ACHN (cell line): ENCODE data around the gene CDO1.
"Not testable (repeated sequence)": the region's sequence is repeated elsewhere in the genome, so short reads cannot be mapped to it uniquely, and the experiment has no call there.

Source experiments
- DNase-seq: peaks from one replicate; pipeline ENCODE4 v3.0.0-alpha.2; 2015
- in situ Hi-C: cut with HindIII; loops from 2 replicates; pipeline ENCODE4 v1.10.0; 2017; ENCODE audit warnings: low sequenced_read_pairs, low pct_ligation_motif_present, low pct_unique_long_range_greater_than_20kb

CDO1 gene

DNA sequence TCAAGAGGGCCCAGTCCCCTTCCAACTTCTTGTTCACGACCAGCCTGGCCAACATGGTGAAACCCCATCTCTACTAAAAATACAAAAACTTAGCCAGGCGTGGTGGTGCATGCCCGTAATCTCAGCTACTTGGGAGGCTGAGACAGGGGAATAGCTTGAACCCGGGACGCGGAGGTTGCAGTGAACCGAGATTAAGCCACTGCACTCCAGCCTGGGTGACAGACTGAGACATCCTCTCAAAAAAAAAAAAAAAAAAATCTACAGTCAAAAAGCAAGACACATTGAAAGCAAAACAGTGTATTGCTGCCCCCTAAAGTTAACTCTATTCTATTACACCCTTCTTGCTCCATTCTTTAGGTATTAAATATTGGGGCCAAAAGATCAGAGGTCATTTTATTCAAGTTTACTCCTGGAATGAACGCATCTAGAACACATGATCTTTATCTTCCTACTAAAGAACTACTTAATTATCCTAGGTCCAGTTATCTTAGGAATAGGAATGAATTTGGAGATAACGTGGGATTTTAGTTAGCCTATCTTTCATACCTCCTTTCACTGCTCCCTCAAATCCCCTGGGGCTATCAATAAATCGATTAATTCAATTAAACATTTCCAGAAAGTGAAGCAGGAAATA, 22.5 kb upstream of the CDO1 start:
- in situ Hi-C loops: no loop called here
- peak; percentile 63 for DNase-seq

DNA sequence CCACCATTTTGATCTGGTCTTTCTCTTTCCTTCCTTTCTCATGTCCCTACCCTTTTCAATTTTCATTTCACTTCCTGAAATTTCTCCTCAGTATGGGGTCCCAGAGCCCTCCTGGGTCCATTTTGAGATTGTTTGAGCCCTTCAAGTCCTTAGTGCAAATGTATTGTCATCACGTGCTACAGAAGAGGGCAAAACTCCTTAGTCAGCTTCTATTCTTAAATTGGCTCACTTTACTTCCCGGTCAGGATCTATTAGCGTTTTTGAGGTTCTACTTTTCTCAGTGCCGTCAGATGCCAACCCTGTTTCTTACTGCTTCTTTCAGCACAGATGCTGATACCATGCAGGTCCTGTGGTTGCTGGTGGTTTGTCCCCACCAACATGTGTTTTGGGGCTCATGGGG, 19.0 kb upstream of the CDO1 start:
- in situ Hi-C loops: no loop called here
- DNase-seq: no peak

DNA sequence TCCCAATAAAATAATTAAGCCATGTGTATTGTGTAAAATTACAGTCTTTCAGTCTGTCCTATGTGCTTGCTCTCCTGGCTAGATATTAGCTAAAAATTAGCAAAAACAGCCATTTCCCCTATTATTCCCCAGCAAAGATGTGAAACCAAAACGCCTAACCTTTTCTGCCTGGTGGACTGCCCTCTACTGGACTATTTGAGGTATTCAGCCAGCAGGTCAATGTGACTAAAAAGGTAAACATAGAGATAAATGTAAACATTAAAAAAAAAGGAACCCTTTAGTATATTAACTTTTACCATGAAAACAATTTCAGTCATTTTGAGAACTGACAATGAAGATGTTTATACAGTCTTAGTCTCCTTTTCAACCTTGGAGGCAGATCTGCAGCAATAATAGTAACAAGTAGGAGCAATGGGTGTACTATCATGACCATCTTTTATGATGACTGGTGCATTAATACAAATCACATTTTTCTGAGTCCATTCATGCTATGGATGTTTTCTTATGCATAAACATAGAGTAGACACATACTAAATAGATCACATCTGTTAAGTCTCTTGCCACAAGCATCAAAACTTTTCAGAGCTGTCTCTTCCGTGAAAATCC, 14.8 kb upstream of the CDO1 start:
- in situ Hi-C loops: no loop called here
- peak; percentile 49 for DNase-seq

DNA sequence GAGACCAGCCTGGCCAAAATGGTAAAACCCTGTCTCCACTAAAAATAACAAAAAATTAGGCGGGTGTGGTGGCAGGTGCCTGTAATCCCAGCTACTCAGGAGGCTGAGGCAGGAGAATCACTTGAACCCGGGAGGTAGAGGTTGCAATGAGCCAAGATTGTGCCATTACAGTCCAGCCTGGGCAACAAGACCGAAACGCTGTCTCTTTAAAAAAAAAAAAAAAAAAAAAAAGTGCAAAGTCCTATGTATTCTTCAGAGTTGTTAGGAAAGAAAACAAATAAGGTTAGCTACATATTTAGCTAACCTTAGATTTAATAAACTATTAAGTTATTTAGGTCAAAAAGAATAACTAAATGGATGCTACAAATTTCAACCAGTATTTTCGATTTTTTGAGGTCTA, 13.5 kb upstream of the CDO1 start:
- no peak for DNase-seq
- in situ Hi-C loops: no loop called here

DNA sequence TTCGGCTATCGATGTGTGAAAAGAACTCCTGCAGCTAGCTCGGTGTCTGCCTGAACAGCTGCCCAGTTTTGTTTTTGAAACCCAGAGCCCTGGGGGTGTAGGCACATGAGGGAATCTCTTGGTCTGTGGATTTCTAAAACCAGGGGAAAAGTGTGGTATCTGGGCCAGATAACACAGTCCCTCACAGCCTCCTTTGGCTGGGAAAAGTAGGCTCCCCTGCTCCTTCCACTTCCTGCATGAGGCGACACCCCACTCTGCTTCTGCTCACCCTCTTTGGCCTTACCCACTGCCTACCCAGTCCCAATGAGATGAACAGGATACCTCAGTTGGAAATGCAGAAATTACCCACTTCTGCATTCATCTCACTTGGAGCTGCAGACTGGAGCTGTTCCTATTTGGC, 9.5 kb upstream of the CDO1 start:
- in situ Hi-C loops: no loop called here
- no peak for DNase-seq

DNA sequence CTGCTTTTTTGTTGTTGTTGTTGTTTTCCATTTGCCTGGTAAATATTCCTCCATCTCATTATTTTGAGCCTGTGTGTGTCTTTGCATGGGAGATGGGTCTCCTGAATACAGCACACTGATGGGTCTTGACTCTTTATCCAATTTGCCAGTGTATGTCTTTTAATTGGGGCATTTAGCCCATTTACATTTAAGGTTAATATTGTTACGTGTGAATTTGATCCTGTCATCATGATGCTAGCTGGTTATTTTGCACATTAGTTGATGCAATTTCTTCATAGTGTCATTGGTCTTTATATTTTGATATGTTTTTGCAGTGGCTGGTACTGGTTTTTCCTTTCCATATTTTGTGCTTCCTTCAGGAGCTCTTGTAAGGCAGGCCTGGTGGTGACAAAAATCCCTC, 8.5 kb upstream of the CDO1 start:
- DNase-seq, in situ Hi-C loops: not testable (repeated sequence)

DNA sequence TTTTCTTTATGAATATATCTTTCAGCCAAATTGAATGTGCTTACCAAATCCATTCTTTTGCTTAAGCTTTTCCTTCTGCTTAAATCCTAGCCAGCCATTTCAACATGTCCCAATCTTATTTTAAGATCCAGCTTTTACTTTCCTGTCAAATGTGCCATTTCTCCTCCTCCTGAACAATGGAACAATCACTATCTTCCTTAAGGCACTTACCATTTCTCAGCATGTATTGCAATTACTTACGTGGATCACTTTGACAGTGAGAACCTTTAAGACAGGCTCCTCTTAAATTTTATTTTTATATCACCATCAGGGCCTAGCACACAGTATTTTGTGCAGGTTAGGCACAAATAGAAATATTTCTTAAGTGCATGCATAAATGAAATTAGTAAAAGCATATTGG, 4.4 kb upstream of the CDO1 start:
- DNase-seq: no peak
- in situ Hi-C loops: no loop called here

DNA sequence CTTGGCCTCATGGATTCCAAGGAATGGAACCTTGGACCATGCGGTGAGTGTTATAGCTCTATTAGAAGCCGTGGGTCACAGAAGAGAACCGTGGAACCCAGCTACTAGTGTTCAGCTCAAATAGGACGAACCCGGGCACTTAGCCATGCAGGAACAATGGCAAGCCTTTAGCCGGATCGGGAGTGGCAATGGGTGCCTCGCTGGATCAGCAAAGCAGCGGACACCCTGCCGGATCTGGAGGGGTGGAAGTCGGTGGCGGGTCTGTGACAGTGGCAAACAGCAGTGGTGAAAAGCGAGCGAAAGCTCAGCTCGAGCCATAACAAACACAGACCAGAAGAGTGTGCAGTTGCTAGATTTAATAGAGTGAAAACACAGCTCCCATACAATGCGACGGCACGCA, 2.4 kb upstream of the CDO1 start:
- in situ Hi-C loops: no loop called here
- no peak for DNase-seq

DNA sequence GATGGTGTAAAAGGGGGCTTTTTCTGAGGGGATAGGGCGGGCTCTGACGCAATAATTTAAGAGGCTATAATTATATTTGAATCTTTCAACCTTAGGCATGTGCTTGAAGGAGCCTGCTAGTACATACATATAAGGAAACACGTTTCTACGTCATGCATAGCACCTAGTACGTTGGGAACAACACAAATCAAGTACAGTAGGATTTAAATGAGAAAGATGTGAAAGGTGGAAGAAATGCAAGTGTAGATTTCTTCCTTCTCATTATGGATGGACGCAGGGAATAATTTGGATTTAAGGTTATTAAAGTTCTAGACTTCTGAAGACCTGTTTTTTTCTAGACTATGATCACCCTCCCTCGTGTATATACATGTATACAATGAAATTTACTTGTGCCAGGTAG, 927 bp upstream of the CDO1 start:
- in situ Hi-C loops: no loop called here
- no peak for DNase-seq

DNA sequence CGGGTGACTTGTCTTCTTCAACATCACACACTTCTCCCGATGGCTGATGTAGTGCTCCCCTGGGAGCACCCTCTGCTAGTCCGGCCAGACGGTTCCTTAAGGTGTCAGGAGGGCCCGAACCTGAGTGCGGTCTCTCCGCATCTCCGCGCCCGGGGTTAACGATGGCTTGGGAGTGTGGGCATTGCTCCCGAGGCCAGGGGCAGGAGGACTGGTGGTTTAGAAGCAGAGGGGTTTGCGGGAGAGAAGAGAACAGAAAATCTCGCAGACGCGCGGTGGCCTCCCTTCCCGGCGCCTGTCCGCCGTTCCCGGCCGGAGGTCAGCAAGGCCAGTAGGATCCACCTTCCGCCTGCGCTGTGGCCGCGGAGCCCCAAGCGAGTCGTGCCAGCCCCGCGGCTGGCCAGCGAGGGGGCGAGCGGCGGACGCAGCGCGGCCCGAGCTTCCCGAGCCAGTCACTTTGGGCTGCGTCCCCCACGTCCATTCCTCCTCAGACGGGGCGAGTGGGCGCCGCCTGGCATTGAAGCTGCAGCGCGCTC, 700 bp downstream of the CDO1 start:
- DNase-seq: no peak
- in situ Hi-C loops: no loop called here

DNA sequence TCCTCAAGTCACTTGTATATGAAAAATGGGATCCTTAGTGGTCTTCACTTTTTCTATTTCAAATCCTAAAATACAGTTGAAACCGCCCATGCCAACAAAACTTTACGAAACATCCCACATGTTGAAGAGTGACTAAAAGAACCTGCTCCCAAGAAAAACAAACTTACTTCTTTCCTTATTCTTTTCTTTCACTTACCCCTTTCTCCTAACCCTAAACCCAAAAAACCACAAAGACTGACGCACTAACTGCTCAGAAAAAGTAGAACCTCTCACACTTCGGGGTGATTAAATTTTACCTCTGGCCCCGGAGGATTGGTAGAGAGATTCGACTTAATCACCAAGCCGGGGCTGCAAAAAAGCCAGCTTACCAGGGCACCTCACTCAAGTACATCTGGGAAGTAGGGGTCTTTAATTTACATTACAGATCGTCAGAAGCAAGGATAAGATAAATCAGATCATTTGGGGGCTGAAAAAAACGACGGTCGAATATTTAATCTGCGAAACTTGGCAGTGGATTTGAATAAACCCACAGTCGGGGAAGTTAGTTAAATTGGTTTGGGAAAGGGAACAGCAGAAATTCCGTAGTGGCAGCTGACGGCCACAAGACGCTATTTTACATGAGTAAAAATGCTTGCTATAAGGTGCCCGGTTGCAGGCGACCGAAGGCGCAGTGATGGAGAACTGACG, 1.3 kb downstream of the CDO1 start:
- DNase-seq: no peak
- in situ Hi-C loops: no loop called here

DNA sequence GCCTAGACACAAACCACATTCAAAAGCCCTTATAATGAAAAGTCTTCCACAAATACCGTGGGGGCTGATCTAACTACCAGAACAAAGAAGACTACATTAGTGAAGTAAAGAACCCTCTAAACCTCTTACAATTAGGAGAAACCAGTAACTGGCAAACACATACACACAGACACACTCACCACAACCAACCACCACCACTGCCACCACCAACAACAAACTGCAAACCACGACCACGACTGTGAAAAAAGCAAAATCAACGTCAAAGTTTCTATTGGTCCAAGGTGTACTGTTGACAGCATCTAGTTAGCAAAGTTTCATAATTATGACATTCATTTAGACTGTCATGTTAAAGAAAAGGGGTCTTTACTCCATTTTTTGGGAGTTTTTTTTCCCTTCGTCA, 2.7 kb downstream of the CDO1 start:
- DNase-seq: no peak
- in situ Hi-C loops: no loop called here

DNA sequence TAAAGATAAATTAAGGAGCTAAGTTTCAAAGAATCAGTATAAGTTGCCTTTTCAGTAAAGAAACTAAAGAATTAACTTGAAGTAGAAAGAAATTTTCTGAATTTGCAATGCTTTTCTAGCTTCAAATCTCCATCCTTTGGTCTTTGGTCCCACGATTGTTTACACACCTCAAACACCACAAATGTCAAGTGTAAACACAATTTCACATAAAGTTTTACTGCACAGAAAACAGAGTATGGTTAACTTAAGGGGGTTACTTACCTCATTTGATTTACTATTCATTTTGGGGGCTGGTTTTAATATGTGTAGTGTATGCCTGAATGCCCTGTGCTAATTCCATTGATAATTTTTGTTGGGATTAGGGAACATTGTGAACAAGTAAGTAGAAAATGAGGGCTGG, 4.1 kb downstream of the CDO1 start:
- in situ Hi-C loops: no loop called here
- DNase-seq: no peak

DNA sequence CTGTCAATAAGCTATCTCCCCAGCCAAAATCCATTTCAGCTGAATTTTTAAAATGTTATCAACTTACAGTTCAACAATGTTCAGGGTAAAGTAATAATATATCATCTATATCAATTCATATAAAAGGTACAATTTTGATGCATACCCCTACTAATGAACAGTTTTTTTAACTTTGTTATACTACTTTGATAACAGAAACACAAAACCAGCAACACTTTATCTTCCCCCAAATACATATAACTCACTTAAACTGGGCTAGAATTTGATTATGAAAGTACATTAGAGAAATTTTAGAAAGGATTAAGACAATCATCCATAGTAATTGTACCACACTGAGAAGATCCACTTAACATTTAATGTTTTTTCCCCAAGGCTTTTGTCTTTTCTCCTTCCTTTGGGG, 5.1 kb downstream of the CDO1 start:
- in situ Hi-C loops: no loop called here
- no peak for DNase-seq

DNA sequence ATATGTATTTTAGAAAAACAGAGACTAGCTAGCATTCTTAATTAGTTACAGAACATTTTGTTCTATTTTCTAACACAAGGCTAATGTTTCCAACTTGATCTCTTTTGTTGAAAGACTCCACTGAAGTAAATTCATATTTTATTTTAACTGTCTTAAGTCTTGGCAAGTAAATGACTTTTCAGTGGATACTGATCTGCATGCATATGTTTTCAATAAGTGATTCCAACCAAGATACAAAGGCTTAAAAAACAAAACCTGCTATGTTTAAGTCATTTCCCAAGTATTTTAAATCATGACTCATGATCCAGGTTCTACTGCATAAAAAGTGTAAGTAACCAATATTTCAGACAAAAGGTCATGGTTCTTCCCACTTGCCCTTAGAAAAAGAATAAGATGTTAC, 5.7 kb downstream of the CDO1 start:
- DNase-seq: no peak
- in situ Hi-C loops: no loop called here

DNA sequence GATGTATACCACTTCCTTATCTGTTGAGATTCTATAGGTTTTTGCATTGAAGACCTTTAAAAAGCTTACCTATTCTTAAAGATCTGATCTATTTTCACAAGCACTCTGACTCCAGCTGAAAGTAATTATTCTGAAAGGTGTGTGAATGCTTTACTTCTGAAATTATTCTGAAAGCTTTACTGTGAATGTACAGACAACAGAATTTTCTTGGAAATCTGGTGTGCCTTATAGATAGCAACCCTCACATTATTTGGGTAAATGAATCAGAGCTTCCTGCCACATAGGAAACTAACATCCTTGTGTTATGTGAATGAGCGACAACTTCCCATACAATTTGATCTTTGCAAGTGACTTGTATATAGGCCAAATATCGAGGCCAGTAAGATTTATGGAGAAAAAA, 6.5 kb downstream of the CDO1 start:
- in situ Hi-C loops: no loop called here

DNA sequence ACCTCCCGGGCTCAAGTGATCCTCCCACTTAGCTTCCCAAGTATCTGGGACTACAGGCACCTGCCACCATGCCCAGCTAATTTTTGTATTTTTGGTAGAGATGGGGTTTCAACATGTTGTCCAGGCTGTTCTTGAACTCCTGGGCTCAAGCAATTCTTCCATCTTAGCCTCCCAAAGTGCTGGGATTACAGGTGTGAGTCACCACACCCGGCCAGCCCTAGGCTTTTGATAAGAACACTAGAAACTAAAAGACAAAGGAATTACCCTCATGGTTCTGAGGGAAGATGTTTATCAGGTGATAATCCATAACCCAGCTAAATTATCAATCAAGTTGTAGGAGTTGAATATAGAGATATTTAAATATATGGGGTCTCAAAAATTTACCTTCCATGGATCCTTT, 8.4 kb downstream of the CDO1 start:
- in situ Hi-C loops: not testable (repeated sequence)

More for the DNA sequence above, 6.5 kb downstream of the CDO1 start:
- DNase-seq: no peak

DNA sequence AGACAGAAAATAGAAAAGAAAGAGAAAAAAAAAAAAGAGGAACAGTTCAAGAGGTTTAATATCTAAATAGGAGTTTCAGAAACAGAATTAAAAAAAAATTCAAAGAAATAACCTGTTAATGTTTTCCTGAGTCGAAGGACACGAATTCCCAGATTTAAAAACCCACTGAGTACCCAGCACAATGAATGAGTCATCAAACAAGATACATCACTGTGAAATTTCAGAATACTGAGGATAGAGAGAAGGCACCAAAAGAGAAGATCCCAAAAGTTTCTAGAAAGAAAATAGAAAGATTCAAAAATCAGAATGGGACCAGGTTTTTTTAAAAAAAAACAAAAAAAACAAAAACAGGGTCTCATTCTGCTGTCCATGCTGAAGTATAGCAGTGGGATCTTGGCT, 8.8 kb downstream of the CDO1 start:
- DNase-seq: no peak

More for the DNA sequence above, 8.4 kb downstream of the CDO1 start:
- DNase-seq: not testable (repeated sequence)

DNA sequence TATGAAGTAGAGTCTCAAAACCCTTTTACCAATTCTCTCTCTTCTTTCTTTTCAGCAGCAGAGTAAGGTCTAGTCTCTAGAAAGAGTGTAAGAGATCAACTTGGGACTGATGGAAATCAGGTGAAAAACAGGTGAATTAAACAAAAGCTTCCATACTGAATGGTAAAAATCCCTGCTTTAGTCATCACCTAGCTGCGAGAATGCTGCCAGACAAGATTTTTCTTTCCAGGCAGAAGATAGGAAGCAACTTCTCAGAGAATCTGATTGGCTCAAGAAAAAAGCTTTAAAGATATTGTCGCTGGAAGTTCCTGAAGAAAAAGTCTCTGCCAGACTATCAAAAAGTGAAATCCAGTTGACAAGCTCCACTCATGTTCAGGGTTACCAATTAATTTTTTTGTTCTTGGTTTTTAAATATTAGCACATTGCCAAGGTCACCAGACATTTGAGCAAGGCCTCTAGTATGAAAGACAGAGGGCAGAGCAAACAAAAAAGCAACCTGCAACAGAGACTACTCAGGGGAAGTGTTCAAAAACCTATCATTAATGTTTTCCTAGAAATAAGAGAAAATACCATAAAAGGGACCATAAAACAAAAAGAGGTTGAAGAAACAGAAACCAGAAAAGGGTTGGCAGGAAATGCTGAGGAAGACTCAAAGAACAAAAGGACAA, 9.3 kb downstream of the CDO1 start:
- in situ Hi-C loops: no loop called here
- DNase-seq: no peak

More for the DNA sequence above, 8.8 kb downstream of the CDO1 start:
- in situ Hi-C loops: no loop called here
